OCI-LY1 (cell line): Measurements from ENCODE around the gene APOC4.
A peak's percentile ranks its signal among the peaks of the same experiment; 100 is the strongest.

Experiments
- H2AFZ ChIP-seq: fragments of 200-600 bp; sonication (generic), shearing (Covaris generic); 2 replicates; pipeline ENCODE4 v1.6.0; 2014; ENCODE audit warnings: antibody characterized with exemption, mild to moderate bottlenecking, low read length
- H3F3A ChIP-seq: fragments of 200-600 bp; sonication (generic), shearing (Covaris generic); 2 replicates; pipeline ENCODE4 v1.6.0; 2014; ENCODE audit warnings: mild to moderate bottlenecking, antibody characterized with exemption, low read length, moderate library complexity; ENCODE audit not compliant: insufficient read depth
- H3K27ac ChIP-seq: fragments of 200-600 bp; sonication (generic); 2 replicates; pipeline ENCODE4 v1.5.1; 2014; ENCODE audit warnings: low read length, mixed run types, mild to moderate bottlenecking, low read depth; ENCODE audit not compliant: poor library complexity, severe bottlenecking
- H3K27me3 ChIP-seq: fragments of 200-600 bp; sonication (generic); 2 replicates; pipeline ENCODE4 v1.6.0; 2014; ENCODE audit warnings: antibody characterized with exemption, mild to moderate bottlenecking, low read length, moderate library complexity; ENCODE audit not compliant: insufficient read depth
- H3K36me3 ChIP-seq: fragments of 200-600 bp; sonication (generic); 2 replicates; pipeline ENCODE4 v1.6.1; 2014; ENCODE audit warnings: mild to moderate bottlenecking, antibody characterized with exemption, low read length, moderate library complexity, mixed read lengths; ENCODE audit not compliant: insufficient read depth
- H3K4me1 ChIP-seq: fragments of 200-600 bp; sonication (generic); 2 replicates; pipeline ENCODE4 v1.5.1; 2014; ENCODE audit warnings: mild to moderate bottlenecking, low read length, moderate library complexity; ENCODE audit not compliant: insufficient read depth, severe bottlenecking
- H3K4me2 ChIP-seq: fragments of 200-600 bp; sonication (generic), shearing (Covaris generic); 2 replicates; pipeline ENCODE4 v1.6.1; 2014; ENCODE audit warnings: low read length
- H3K4me3 ChIP-seq: fragments of 200-600 bp; sonication (generic); 2 replicates; pipeline ENCODE4 v1.5.1; 2014; ENCODE audit warnings: low read length, low read depth, mild to moderate bottlenecking, mixed read lengths; ENCODE audit not compliant: poor library complexity, severe bottlenecking
- H3K79me2 ChIP-seq: fragments of 200-600 bp; shearing (Covaris generic); 2 replicates; pipeline ENCODE4 v1.6.1; 2016; ENCODE audit warnings: mixed run types, low read length, mixed read lengths; ENCODE audit not compliant: insufficient read depth
- H3K9ac ChIP-seq: fragments of 200-600 bp; sonication (generic), shearing (Covaris generic); 2 replicates; pipeline ENCODE4 v1.6.1; 2014; ENCODE audit warnings: mild to moderate bottlenecking, low read length, mixed read lengths
- H3K9me2 ChIP-seq: fragments of 200-600 bp; sonication (generic), shearing (Covaris generic); 2 replicates; pipeline ENCODE4 v1.6.1; 2014; ENCODE audit warnings: low read depth, mild to moderate bottlenecking, low read length, mixed read lengths
- H3K9me3 ChIP-seq: fragments of 200-600 bp; shearing (Covaris generic); 2 replicates; pipeline ENCODE4 v1.6.1; 2014; ENCODE audit warnings: low read length, mixed read lengths
- H4K20me1 ChIP-seq: fragments of 200-600 bp; sonication (generic), shearing (Covaris generic); 2 replicates; pipeline ENCODE4 v1.6.0; 2016; ENCODE audit warnings: mild to moderate bottlenecking, low read length; ENCODE audit not compliant: insufficient read depth
- CTCF ChIP-seq: fragments of 200-600 bp; sonication (generic), shearing (Covaris generic); IDR thresholded peaks from 2 replicates; pipeline ENCODE4 v1.5.1; 2017; ENCODE audit warnings: mild to moderate bottlenecking, antibody characterized with exemption, low read length, moderate library complexity, mixed read lengths
- EZH2 ChIP-seq: fragments of 200-600 bp; sonication (generic), shearing (Covaris generic); IDR thresholded peaks from 2 replicates; pipeline ENCODE4 v1.8.0; 2017; ENCODE audit warnings: borderline replicate concordance, mixed run types, mild to moderate bottlenecking, antibody characterized with exemption, low read length, moderate library complexity, mixed read lengths

The APOC4 gene

GRCh38 chr19:44955505-44956439, 13.7 kb downstream of the APOC4 start:
- H3K4me1 ChIP-seq: peaks cover 54% of the 10 kb centered on the region
- no peaks in the 10 kb centered on the region for H3F3A ChIP-seq
- H3K9me3 ChIP-seq: no peaks in the 10 kb centered on the region
- peak overlapping the region; percentile 97 for H3K4me2 ChIP-seq
- H4K20me1 ChIP-seq: no peaks in the 10 kb centered on the region
- peaks cover 52% of the 10 kb centered on the region for H3K79me2 ChIP-seq
- peak overlapping the region; percentile 84 for H3K27ac ChIP-seq
- H3K4me3 ChIP-seq: peak overlapping the region; percentile 77
- no peak for TF ChIP-seq EZH2
- no peak for TF ChIP-seq CTCF
- peaks cover 3% of the 10 kb centered on the region; the same call in 1 of the 2 replicates for H3K36me3 ChIP-seq
- peak overlapping the region; percentile 93 for H3K9ac ChIP-seq
- no peaks in the 10 kb centered on the region for H3K9me2 ChIP-seq
- H3K27me3 ChIP-seq: no peaks in the 10 kb centered on the region
- H2AFZ ChIP-seq: no peak overlapping the region

DNA sequence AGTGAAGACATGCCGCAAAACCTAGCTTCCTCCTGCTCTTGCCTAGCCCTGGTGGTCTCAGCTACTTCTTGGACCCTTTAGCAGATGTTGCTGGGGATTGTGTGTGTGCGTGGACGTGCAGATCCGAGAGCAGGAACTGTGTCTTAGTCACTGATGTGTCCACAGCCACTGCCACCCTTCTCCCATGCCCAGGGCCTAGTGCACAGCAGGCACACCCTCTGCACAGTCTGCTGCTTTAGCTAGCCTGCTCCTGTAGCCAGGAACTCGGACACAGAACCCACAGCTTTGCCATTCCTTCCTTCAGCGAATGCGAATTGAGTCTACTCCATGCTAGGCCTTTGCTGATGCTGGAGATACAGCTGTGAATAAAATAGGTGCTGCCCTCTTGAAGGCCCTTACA, 15.5 kb downstream of the APOC4 start:
- H3K9ac ChIP-seq: peak overlapping the region; percentile 93; the same call in 1 of the 2 replicates
- H3F3A ChIP-seq: no peaks in the 10 kb centered on the region
- peak overlapping the region; percentile 97 for H3K4me2 ChIP-seq
- peaks cover 66% of the 10 kb centered on the region for H3K4me1 ChIP-seq
- peak overlapping the region; percentile 77 for H3K4me3 ChIP-seq
- H3K79me2 ChIP-seq: peaks cover 52% of the 10 kb centered on the region
- TF ChIP-seq CTCF (no peak), EZH2 (no peak)
- no peak overlapping the region for H2AFZ ChIP-seq
- peaks cover 13% of the 10 kb centered on the region; the same call in 1 of the 2 replicates for H3K36me3 ChIP-seq
- H3K9me2 ChIP-seq: no peaks in the 10 kb centered on the region
- H3K27ac ChIP-seq: peak overlapping the region; percentile 84
- no peaks in the 10 kb centered on the region for H3K9me3 ChIP-seq
- H4K20me1 ChIP-seq: no peaks in the 10 kb centered on the region
- H3K27me3 ChIP-seq: no peaks in the 10 kb centered on the region

GRCh38 chr19:44958090-44958489, 16.1 kb downstream of the APOC4 start:
- Histone ChIP-seq H3K9me3 (no peaks in the 10 kb centered on the region), H4K20me1 (no peaks in the 10 kb centered on the region), H3K9ac (peak overlapping the region; percentile 93; the same call in 1 of the 2 replicates), H3K79me2 (peaks cover 52% of the 10 kb centered on the region), H3K27ac (peak overlapping the region; percentile 84), H3K4me1 (peaks cover 66% of the 10 kb centered on the region), H3K9me2 (no peaks in the 10 kb centered on the region), H3F3A (no peaks in the 10 kb centered on the region), H3K27me3 (no peaks in the 10 kb centered on the region), H2AFZ (no peak overlapping the region), H3K36me3 (peaks cover 14% of the 10 kb centered on the region; the same call in 1 of the 2 replicates), H3K4me3 (peak overlapping the region; percentile 77), H3K4me2 (peak overlapping the region; percentile 97)
- TF ChIP-seq CTCF: no peak
- TF ChIP-seq EZH2: no peak
